ENCODE data around the gene ARL4C. TPM values are rescaled to one million over a fixed set of nuclear protein-coding genes. Genes with fewer than 3 reads are reported as not detected.
A peak's percentile ranks its signal among the peaks of the same experiment; 100 is the strongest.

The ARL4C gene
- total RNA-seq, 1 donor from 2014 or later: 1.7 TPM

- DNase-seq (ENCODE audit: low spot score): no peak
- intact Hi-C loops (cut with DNase I): no loop called here
These were observed 42.4 kb downstream of the ARL4C start for GRCh38 chr2:234454433-234454832.

DNA sequence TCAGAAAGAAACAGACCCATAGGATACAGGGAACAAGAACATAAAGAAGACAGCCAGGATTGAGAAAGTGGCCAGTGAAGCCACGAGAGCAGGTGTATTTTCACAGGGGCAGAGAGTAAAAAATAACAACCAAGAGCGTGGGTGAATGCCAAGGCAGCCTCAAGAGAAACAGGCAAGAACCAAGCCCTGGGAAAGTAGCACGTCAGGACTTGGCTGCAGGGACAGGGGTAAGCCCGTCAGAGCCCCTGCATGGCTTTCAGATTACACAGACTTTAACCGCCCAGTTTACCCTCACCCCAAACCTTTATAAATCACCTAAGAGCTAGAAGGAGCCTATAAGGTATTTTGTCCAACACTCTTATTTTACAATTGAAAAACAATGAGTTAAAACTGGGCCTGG lies 43.7 kb downstream of the ARL4C start:
- intact Hi-C loops (cut with DNase I): no loop called here
- no peak for DNase-seq (ENCODE audit: low spot score)

- no peak for DNase-seq (ENCODE audit: low spot score)
- intact Hi-C loops (cut with DNase I): no loop called here
These were observed 44.8 kb downstream of the ARL4C start for GRCh38 chr2:234451852-234452625.

- intact Hi-C loops (cut with DNase I): no loop called here
- DNase-seq (ENCODE audit: low spot score): no peak
These were observed 45.6 kb downstream of the ARL4C start for GRCh38 chr2:234451242-234451641.

DNA sequence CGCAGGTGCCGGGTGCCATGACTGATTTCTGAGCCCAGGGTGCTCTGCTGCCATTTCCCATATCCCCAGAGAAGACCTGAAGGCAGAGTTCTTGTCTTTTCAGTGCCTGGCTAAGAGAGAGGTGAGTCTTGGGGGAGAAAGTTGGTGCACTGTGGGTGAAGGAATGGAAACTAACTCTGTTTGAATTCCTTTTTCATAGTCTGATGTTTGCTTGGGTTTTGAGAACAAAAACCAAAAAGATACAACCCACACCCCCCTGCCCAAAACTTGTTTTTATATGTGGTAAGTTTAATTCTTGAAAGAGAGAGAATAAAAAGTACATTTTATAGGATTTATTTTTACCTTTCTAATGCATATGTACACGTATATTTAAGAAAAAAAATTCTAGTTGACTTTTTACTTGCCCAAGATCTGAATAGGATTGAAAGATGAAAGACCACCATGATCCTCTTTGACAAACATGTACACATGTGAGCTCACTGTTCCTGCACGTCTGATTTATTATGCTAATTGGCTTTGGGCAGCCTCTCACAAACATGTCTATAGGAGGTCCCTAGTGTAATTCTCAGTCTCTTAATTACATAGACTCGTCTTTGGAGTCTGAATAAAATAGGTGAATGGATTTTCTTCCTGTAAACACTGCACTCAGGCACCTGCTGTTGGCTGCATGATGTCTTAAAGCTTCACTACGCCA lies 46.3 kb downstream of the ARL4C start:
- intact Hi-C loops (cut with DNase I): no loop called here
- no peak for DNase-seq (ENCODE audit: low spot score)

DNA sequence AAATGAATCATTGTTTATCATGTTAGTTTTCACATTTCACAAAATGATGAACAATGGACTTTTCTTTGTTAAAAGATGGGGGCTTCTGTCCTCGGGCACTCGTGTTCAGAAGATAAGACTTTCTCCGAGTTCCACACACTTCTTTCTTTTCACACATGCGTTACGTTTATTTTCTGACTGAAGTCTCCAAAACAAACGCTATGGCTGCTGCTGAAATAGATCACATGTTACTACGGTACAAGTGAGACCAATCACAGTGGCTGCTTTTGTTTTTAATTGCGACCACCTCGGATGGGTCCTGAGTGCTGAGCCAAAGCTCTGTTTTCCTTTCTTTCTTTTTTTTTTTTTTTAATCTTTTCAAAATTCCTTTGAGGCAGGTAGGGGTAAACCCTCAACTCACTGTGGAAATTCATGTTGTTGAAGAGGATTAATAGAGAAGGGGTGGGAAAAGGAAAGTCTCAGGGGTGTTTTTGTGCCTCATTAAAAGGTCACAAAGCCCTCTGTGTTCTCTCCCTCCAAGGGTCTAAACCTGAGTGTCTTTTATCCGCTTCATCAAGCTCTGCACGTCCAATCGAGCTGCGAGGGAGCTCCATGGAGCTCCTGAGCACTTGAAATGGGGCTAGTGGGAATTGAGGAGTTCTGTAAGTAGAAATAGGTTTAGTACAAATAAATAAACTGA lies 48.2 kb downstream of the ARL4C start:
- intact Hi-C loops (cut with DNase I): no loop called here

GRCh38 chr2:234447963-234448362 lies 48.9 kb downstream of the ARL4C start:
- DNase-seq (ENCODE audit: low spot score): peak; percentile 43
- intact Hi-C loops (cut with DNase I): no loop called here

More for the DNA sequence above, 48.2 kb downstream of the ARL4C start:
- no peak for DNase-seq (ENCODE audit: low spot score)

DNA sequence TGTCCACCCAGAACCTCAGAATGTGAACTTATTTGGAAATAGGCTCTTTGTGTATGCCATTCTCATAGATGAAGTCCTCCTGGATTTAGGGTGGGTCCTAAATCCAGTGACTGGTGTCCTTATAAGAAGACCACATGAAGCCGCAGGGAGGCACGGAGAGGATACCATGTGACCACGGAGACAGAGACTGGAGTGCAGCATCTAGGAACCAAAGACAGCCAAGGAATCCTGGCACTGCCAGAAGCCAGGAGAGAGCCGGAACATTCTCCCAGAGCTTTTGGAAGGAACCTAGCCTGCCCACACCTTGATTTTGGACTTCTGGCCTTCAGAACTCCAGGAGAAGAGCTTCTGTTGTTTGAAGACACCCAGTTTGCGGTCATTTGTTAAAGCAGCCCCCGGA lies 49.7 kb downstream of the ARL4C start:
- no peak for DNase-seq (ENCODE audit: low spot score)
- intact Hi-C loops (cut with DNase I): no loop called here

- peak; percentile 83 for DNase-seq (ENCODE audit: low spot score)
- intact Hi-C loops (cut with DNase I): no loop called here
These were observed 50.3 kb downstream of the ARL4C start for GRCh38 chr2:234446404-234447076.

GRCh38 chr2:234444893-234445292 lies 52.0 kb downstream of the ARL4C start:
- intact Hi-C loops (cut with DNase I): no loop called here

DNA sequence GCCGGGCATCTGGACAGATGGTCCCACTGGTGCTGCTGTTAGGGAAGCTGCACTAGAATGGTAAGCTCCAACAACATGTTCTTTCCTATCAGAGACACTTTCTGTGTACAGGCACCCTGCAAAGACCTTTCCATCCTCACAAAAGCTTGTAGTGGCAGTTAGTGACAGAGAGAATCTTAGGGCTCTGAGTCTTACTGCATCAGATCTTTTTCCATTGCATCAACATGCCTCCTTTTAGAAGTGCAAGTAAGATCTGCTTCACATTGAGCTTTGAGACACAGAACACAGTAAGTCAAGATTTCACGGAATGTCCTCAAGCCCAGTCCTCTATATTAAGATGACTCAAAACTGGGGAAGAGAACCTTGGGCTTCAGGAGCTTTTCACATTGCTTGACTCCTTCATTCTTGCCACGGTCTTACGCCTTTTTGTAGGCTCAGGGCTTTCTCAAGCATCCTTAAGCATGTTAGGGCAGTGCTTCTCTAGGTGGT lies 52.6 kb downstream of the ARL4C start:
- DNase-seq (ENCODE audit: low spot score): no peak
- intact Hi-C loops (cut with DNase I): no loop called here

More at GRCh38 chr2:234444893-234445292, 52.0 kb downstream of the ARL4C start:
- DNase-seq (ENCODE audit: low spot score): no peak
